A673 (cell line): ENCODE results near the gene CUX1. TPM values are rescaled to one million over a fixed set of nuclear protein-coding genes. Genes with fewer than 3 reads are reported as not detected.
A peak's percentile ranks its signal among the peaks of the same experiment; 100 is the strongest.

Experiments
- BruUV-seq: library from RNA; stranded (reverse); fragments of 400-500 nt; replicated peaks from 2 replicates; lab custom pipeline; 2021; lab: Mats Ljungman, UMichigan
- CTCF ChIA-PET: fragments of 300-600 bp; sonication (Branson Sonifier 250); formaldehyde crosslinking; loops from one replicate; lab custom pipeline; 2022; ENCODE audit warnings: antibody characterized with exemption; lab: Charles Lee
- POLR2A ChIA-PET: fragments of 300-600 bp; sonication (Branson Sonifier 250); formaldehyde crosslinking; loops from one replicate; lab custom pipeline; 2022; ENCODE audit warnings: antibody characterized with exemption; ENCODE audit not compliant: low non-redundant PET; lab: Charles Lee
- DNase-seq: peaks from one replicate; pipeline ENCODE4 v3.0.0-alpha.2; 2015; ENCODE audit warnings: low spot score
- H3K27ac ChIP-seq: fragments of 200-600 bp; sonication (generic); 2 replicates; pipeline ENCODE4 v1.5.1; 2016; ENCODE audit warnings: mixed run types, low read depth, mild to moderate bottlenecking, mixed read lengths, antibody characterized with exemption, low read length; ENCODE audit not compliant: poor library complexity, severe bottlenecking
- H3K27me3 ChIP-seq: fragments of 200-600 bp; sonication (generic); replicated peaks from 2 replicates; pipeline ENCODE4 v1.6.1; 2017; ENCODE audit warnings: mixed run types, low read depth, mild to moderate bottlenecking, mixed read lengths, antibody characterized with exemption, low read length; ENCODE audit not compliant: insufficient read depth, poor library complexity
- H3K36me3 ChIP-seq: fragments of 200-600 bp; sonication (generic); 2 replicates; pipeline ENCODE4 v1.6.1; 2016; ENCODE audit warnings: mixed run types, mild to moderate bottlenecking, mixed read lengths, antibody characterized with exemption, low read length; ENCODE audit not compliant: insufficient read depth, poor library complexity, severe bottlenecking
- H3K4me1 ChIP-seq: fragments of 200-600 bp; sonication (generic); 2 replicates; pipeline ENCODE4 v1.6.1; 2017; ENCODE audit warnings: mixed run types, mild to moderate bottlenecking, mixed read lengths, antibody characterized with exemption, low read length; ENCODE audit not compliant: insufficient read depth, poor library complexity, severe bottlenecking
- H3K4me3 ChIP-seq: fragments of 200-600 bp; sonication (generic); 2 replicates; pipeline ENCODE4 v1.5.1; 2016; ENCODE audit warnings: low read depth, mixed run types, mild to moderate bottlenecking, mixed read lengths, low read length; ENCODE audit not compliant: poor library complexity, severe bottlenecking
- H3K9me3 ChIP-seq: fragments of 200-600 bp; sonication (generic); 2 replicates; pipeline ENCODE4 v1.6.1; 2016; ENCODE audit warnings: mixed run types, low read depth, mild to moderate bottlenecking, mixed read lengths, antibody characterized with exemption, low read length; ENCODE audit not compliant: poor library complexity, severe bottlenecking
- CTCF ChIP-seq: fragments of 300-800, 200-600 bp; sonication (generic); conservative IDR thresholded peaks from 2 replicates; pipeline ENCODE4 v1.5.1; 2017; ENCODE audit warnings: low read depth, mild to moderate bottlenecking, antibody characterized with exemption, low read length, moderate library complexity, mixed read lengths
- EZH2 ChIP-seq: fragments of 200-600 bp; sonication (generic); IDR thresholded peaks from 2 replicates; pipeline ENCODE4 v1.6.1; 2017; ENCODE audit warnings: borderline replicate concordance, low read depth, mild to moderate bottlenecking, mixed read lengths, antibody characterized with exemption, low read length; ENCODE audit not compliant: poor library complexity, severe bottlenecking
- intact Hi-C: fragments of 100-400 bp; cut with micrococcal nuclease; formaldehyde crosslinking; loops from one replicate; pipeline ENCODE4 v1.10.0; 2022; ENCODE audit not compliant: unreplicated experiment
- total RNA-seq: library from RNA; stranded (reverse); gene quantifications from 2 replicates; pipeline ENCODE4 v1.2.3, GENCODE V29; 2021

CUX1 gene
- total RNA-seq, 1 experiment from 2014 or later, result 49.4 TPM

GRCh38 chr7:101862280-101863220 lies 45.1 kb downstream of the CUX1 start:
- Histone ChIP-seq H3K27ac (peak overlapping the region; percentile 49), H3K9me3 (no peaks in the 10 kb centered on the region), H3K4me1 (peaks cover 43% of the 10 kb centered on the region), H3K4me3 (no peak overlapping the region), H3K36me3 (no peaks in the 10 kb centered on the region), H3K27me3 (no peaks in the 10 kb centered on the region)
- intact Hi-C loops, result no loop called here
- no peak for DNase-seq
- POLR2A ChIA-PET, result no interaction called here
- no TSS peak for BruUV-seq
- no peak for TF ChIP-seq EZH2
- no peak for TF ChIP-seq CTCF
- CTCF ChIA-PET, result interaction anchor here (0.5 kb wide), 1 partner anchor 306 kb away, joined by 5 read pairs; no protein-coding TSS in a partner anchor

GRCh38 chr7:101863598-101863997 lies 46.2 kb downstream of the CUX1 start:
- no peak for TF ChIP-seq EZH2
- no peak for TF ChIP-seq CTCF
- Histone ChIP-seq H3K4me3 (no peak overlapping the region), H3K27ac (no peak overlapping the region), H3K27me3 (no peaks in the 10 kb centered on the region), H3K36me3 (no peaks in the 10 kb centered on the region), H3K9me3 (no peaks in the 10 kb centered on the region), H3K4me1 (peaks cover 45% of the 10 kb centered on the region)
- POLR2A ChIA-PET, result no interaction called here
- no peak for DNase-seq
- CTCF ChIA-PET, result no interaction called here
- no TSS peak for BruUV-seq
- intact Hi-C loops, result no loop called here

GRCh38 chr7:101864039-101864438 lies 46.6 kb downstream of the CUX1 start:
- Histone ChIP-seq H3K27me3 (no peaks in the 10 kb centered on the region), H3K9me3 (no peaks in the 10 kb centered on the region), H3K4me1 (peaks cover 43% of the 10 kb centered on the region), H3K4me3 (no peak overlapping the region), H3K36me3 (no peaks in the 10 kb centered on the region), H3K27ac (no peak overlapping the region)
- ChIA-PET POLR2A (no interaction called here), CTCF (no interaction called here)
- no peak for DNase-seq
- intact Hi-C loops, result no loop called here
- no peak for TF ChIP-seq EZH2
- TF ChIP-seq CTCF, result no peak
- BruUV-seq, result no TSS peak
